Measurements from ENCODE around the gene TSPAN18. TPM values are rescaled to one million over a fixed set of nuclear protein-coding genes. Genes with fewer than 3 reads are reported as not detected.

TSPAN18 gene
- total RNA-seq, 1 donor from 2014 or later = 2.8 TPM

DNA sequence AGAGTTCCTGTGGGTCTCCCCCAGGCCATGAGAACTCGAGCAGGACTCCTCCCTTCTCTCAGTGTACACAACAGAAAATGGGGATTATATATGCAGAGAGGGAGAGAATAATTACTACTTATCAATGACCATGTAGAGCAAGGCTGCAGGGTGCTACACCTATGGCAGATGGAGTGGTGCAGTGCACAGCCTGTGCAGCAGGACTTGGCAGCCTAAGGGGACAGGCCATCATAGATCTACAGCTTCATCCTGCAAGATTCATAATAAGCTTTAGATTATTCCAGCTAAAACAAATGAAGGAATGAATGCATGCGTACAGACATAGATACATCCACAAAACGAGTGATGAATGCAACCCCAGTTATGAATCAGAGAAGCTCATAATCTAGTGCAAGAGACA is 232.3 kb downstream of the TSPAN18 start:
- no peak for ATAC-seq (ENCODE audit: low read depth)
- CTCF ChIA-PET = interaction anchor here (0.8 to 1.7 kb wide), 6 partner anchors 10 to 151 kb away, joined by 3 to 7 read pairs (median 4); no protein-coding TSS in a partner anchor
- peaks cover 12% of the 10 kb centered on the region for H3K4me1 Mint-ChIP-seq
- no peaks in the 10 kb centered on the region for H3K9me3 Mint-ChIP-seq
- intact Hi-C loops (cut with micrococcal nuclease) = no loop called here
- TF ChIP-seq, protein P1, sequence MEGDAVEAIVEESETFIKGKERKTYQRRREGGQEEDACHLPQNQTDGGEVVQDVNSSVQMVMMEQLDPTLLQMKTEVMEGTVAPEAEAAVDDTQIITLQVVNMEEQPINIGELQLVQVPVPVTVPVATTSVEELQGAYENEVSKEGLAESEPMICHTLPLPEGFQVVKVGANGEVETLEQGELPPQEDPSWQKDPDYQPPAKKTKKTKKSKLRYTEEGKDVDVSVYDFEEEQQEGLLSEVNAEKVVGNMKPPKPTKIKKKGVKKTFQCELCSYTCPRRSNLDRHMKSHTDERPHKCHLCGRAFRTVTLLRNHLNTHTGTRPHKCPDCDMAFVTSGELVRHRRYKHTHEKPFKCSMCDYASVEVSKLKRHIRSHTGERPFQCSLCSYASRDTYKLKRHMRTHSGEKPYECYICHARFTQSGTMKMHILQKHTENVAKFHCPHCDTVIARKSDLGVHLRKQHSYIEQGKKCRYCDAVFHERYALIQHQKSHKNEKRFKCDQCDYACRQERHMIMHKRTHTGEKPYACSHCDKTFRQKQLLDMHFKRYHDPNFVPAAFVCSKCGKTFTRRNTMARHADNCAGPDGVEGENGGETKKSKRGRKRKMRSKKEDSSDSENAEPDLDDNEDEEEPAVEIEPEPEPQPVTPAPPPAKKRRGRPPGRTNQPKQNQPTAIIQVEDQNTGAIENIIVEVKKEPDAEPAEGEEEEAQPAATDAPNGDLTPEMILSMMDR (IDR thresholded peaks at IDR 0.05) = no peak
- H3K36me3 Mint-ChIP-seq (ENCODE audit: low read depth) = no peaks in the 10 kb centered on the region
- no peak overlapping the region for H3K4me3 Mint-ChIP-seq
- POLR2A ChIA-PET = no interaction called here
- no peak for DNase-seq
- no peaks in the 10 kb centered on the region for H3K27me3 Mint-ChIP-seq
- H3K27ac Mint-ChIP-seq = no peak overlapping the region

DNA sequence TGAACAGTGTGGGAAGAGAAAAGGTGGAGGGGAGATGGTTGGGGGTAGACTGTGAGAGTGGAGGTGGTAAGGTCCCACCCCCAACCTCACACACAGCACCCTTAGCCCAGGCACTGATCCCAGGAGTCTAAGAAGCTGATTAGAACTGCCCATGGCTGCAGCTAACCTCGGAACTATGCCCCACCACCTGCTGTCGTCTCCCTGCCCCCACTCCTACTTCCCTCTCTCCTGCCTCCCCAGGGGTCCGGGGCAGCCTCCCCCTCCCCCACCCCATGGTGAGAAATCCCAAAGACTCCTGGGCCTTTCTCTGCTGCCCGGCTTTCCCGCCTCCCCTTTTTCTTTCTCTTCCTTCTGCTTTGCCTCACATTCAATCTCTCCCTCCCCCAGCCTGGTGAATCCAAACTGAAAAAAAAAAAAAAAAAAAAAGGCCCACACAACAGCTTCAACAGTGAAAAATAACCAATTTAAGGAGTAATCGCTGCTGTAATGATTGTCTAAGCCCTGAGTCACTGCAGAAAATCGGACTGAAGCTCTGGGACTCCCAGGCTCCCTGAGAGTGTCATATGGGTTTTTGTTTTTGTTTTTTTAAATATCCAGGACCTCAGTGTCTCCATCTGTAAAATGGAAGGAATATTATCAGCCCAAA is 233.6 kb downstream of the TSPAN18 start:
- Mint-ChIP-seq H3K36me3 (ENCODE audit: low read depth) (no peaks in the 10 kb centered on the region), H3K27ac (no peak overlapping the region), H3K4me1 (peaks cover 2% of the 10 kb centered on the region), H3K27me3 (no peaks in the 10 kb centered on the region), H3K9me3 (no peaks in the 10 kb centered on the region), H3K4me3 (no peak overlapping the region)
- TF ChIP-seq, protein P1 (IDR thresholded peaks at IDR 0.05) = no peak
- no peak for ATAC-seq (ENCODE audit: low read depth)
- ChIA-PET POLR2A (interaction anchor here (0.7 to 1.0 kb wide), 3 partner anchors 51 to 142 kb away, joined by 3 to 5 read pairs (median 4); no protein-coding TSS in a partner anchor), CTCF (interaction anchor here (1.7 kb wide), 1 partner anchor 150 kb away, joined by 4 read pairs; no protein-coding TSS in a partner anchor)
- no peak for DNase-seq
- intact Hi-C loops (cut with micrococcal nuclease) = no loop called here

DNA sequence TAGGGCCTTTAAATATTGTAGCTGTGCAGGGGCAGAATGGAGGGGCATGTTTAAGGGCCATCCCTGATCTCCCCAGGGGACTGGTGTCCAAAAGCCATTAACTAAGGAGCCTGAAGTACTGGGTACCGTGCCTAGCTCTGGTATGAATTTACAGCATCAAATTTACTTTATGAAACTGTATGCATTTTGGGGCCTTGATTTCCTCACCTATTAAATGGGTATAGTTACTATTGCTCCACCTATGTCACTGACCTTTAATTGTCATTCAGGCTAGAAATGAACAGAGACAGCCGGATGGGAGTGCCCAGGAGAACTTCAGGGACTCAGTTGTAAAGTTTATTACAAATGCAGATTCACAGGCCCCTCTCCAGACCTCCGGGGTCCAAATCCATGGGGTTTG is 235.7 kb downstream of the TSPAN18 start:
- ChIA-PET POLR2A (no interaction called here), CTCF (no interaction called here)
- no peaks in the 10 kb centered on the region for H3K27me3 Mint-ChIP-seq
- H3K9me3 Mint-ChIP-seq = no peaks in the 10 kb centered on the region
- peaks cover 2% of the 10 kb centered on the region for H3K4me1 Mint-ChIP-seq
- intact Hi-C loops (cut with micrococcal nuclease) = no loop called here
- H3K36me3 Mint-ChIP-seq (ENCODE audit: low read depth) = no peaks in the 10 kb centered on the region
- ATAC-seq (ENCODE audit: low read depth) (no peak), DNase-seq (no peak)
- no peak overlapping the region for H3K4me3 Mint-ChIP-seq
- no peak overlapping the region for H3K27ac Mint-ChIP-seq
- TF ChIP-seq, protein P1 (IDR thresholded peaks at IDR 0.05) = no peak

DNA sequence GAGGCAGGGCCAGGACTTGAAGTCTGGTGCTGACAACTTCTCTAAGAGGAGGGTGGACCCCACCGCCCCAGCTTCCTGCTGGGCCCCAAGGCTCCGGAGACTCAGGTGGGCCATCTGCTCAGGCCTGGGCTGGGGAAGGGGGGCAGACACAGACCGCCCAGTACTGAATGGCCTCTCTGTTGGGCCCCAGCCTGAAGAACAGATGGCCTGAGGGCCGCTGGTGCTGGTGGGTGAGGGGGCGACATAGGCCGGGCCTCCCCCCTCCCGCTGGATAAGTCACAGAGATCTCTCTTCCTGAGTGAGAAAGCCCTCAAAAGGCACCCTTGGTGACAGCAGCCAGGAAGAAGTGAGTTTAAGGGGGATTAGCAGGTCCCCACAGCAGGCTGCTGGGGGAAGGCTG is 236.4 kb downstream of the TSPAN18 start:
- no peaks in the 10 kb centered on the region for H3K9me3 Mint-ChIP-seq
- H3K27me3 Mint-ChIP-seq = no peaks in the 10 kb centered on the region
- no peaks in the 10 kb centered on the region for H3K36me3 Mint-ChIP-seq (ENCODE audit: low read depth)
- peaks cover 2% of the 10 kb centered on the region for H3K4me1 Mint-ChIP-seq
- POLR2A ChIA-PET = interaction anchor here (0.7 kb wide), 1 partner anchor 358 kb away, joined by 3 read pairs; no protein-coding TSS in a partner anchor
- H3K27ac Mint-ChIP-seq = no peak overlapping the region
- DNase-seq = no peak
- TF ChIP-seq, protein P1 (IDR thresholded peaks at IDR 0.05) = no peak
- H3K4me3 Mint-ChIP-seq = no peak overlapping the region
- no peak for ATAC-seq (ENCODE audit: low read depth)
- intact Hi-C loops (cut with micrococcal nuclease) = no loop called here
- CTCF ChIA-PET = no interaction called here

DNA sequence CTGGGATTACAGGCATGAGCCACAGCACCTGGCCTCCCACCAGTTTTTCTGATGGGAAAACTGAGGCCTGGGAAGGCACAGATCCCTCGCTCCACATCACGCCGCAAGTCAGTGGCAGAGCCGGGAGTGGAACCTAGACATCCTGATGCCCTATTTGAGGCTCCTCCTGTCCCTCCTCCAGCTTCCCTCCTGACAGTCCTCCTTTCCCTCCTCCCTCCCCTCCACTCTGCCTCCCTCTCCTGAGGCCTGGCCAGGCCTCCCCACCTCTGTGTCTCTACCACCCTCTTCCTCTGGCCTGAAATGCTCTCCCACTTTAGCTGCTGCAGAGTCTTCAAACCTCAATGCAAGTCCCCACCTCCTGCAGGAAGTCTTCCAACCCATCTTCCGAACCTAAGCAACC is 237.2 kb downstream of the TSPAN18 start:
- DNase-seq = no peak
- no peaks in the 10 kb centered on the region for H3K9me3 Mint-ChIP-seq
- H3K4me1 Mint-ChIP-seq = peaks cover 2% of the 10 kb centered on the region
- intact Hi-C loops (cut with micrococcal nuclease) = no loop called here
- no peak overlapping the region for H3K27ac Mint-ChIP-seq
- no peaks in the 10 kb centered on the region for H3K36me3 Mint-ChIP-seq (ENCODE audit: low read depth)
- no peaks in the 10 kb centered on the region for H3K27me3 Mint-ChIP-seq
- ChIA-PET POLR2A (interaction anchor here (0.9 kb wide), 1 partner anchor 22 kb away, joined by 3 read pairs; no protein-coding TSS in a partner anchor), CTCF (interaction anchor here (0.9 to 1.6 kb wide), 4 partner anchors 14 to 37 kb away, joined by 3 to 4 read pairs (median 4); no protein-coding TSS in a partner anchor)
- no peak for ATAC-seq (ENCODE audit: low read depth)
- no peak overlapping the region for H3K4me3 Mint-ChIP-seq
- TF ChIP-seq, protein P1 (IDR thresholded peaks at IDR 0.05) = no peak
